ENCODE data around the gene LIME1.

The LIME1 gene

DNA sequence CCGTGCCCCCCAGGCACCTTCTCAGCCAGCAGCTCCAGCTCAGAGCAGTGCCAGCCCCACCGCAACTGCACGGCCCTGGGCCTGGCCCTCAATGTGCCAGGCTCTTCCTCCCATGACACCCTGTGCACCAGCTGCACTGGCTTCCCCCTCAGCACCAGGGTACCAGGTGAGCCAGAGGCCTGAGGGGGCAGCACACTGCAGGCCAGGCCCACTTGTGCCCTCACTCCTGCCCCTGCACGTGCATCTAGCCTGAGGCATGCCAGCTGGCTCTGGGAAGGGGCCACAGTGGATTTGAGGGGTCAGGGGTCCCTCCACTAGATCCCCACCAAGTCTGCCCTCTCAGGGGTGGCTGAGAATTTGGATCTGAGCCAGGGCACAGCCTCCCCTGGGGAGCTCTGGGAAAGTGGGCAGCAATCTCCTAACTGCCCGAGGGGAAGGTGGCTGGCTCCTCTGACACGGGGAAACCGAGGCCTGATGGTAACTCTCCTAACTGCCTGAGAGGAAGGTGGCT lies 39.1 kb upstream of the LIME1 start:
- DNase-seq, result no peak

DNA sequence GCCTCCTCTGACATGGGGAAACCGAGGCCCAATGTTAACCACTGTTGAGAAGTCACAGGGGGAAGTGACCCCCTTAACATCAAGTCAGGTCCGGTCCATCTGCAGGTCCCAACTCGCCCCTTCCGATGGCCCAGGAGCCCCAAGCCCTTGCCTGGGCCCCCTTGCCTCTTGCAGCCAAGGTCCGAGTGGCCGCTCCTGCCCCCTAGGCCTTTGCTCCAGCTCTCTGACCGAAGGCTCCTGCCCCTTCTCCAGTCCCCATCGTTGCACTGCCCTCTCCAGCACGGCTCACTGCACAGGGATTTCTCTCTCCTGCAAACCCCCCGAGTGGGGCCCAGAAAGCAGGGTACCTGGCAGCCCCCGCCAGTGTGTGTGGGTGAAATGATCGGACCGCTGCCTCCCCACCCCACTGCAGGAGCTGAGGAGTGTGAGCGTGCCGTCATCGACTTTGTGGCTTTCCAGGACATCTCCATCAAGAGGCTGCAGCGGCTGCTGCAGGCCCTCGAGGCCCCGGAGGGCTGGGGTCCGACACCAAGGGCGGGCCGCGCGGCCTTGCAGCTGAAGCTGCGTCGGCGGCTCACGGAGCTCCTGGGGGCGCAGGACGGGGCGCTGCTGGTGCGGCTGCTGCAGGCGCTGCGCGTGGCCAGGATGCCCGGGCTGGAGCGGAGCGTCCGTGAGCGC lies 38.5 kb upstream of the LIME1 start:
- no peak for DNase-seq

DNA sequence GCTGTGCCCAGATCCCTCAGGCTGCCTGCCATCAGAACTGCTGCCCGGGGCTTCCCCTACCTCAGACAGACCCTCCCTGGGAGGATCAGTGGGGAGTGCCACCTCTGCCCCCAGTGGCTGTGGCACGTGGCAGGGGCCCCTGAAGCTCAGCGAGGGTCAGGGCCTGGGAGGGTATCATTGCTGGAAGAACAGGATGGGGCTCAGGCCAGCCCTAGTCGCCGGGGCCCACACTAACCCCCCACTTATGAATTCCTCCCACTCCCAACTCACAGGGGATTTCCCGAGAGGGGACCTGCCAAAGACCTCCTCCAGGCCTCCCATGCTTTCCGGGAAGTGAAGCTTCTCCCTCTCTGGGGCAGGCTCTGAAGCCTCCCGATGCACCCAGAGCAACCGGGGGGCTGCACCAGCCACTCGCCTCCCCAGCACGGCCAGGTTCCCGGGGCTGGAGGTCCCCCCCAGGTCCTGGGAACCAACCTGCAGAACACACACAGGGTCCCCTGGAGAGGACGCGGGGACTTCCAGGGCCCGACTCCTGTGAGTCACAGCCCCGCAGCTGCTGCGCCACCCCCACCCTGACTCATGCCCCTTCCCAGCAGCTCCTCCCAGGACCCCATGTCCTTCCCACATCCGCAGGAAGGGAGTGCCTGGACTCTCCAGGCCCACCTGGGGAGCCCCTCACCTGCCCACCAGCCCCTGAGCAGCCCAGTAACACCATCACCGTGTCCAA lies 37.6 kb upstream of the LIME1 start:
- DNase-seq, result peak; percentile 67

DNA sequence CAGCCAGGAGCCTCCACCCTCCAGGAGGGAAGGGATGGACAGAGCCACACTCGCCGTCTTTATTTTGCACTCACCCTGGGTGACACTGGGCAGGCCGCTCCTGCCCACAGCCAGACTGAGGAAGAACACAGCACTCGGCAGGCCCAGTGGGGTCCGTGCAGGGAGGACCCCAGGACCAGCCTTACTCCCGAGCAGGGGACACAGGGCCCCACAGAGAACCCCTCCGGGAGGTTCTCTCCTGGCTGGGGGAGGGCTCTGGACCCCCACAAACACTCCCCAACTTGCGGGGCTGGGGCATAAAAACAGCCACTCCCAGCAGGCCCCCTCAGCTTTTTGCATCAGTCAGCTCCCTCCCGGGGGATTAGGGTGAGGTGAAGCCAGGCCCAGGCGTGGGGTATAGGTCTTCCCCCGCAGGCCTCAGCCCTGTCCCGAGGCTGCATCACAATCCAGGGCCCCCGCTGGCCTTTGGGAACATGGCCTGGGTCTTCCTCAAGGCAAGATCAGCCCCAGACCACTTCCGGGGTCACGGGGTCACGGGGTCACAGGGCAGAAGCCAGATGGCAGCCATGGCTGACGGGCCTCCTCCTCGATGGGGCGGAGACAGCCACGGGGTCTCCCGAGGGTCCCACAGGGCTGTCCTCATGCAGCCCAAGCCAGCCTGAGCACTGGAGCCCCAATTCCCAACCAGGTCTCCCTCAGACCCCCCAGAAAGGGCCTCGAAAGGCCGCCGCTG lies 36.8 kb upstream of the LIME1 start:
- DNase-seq, result no peak

DNA sequence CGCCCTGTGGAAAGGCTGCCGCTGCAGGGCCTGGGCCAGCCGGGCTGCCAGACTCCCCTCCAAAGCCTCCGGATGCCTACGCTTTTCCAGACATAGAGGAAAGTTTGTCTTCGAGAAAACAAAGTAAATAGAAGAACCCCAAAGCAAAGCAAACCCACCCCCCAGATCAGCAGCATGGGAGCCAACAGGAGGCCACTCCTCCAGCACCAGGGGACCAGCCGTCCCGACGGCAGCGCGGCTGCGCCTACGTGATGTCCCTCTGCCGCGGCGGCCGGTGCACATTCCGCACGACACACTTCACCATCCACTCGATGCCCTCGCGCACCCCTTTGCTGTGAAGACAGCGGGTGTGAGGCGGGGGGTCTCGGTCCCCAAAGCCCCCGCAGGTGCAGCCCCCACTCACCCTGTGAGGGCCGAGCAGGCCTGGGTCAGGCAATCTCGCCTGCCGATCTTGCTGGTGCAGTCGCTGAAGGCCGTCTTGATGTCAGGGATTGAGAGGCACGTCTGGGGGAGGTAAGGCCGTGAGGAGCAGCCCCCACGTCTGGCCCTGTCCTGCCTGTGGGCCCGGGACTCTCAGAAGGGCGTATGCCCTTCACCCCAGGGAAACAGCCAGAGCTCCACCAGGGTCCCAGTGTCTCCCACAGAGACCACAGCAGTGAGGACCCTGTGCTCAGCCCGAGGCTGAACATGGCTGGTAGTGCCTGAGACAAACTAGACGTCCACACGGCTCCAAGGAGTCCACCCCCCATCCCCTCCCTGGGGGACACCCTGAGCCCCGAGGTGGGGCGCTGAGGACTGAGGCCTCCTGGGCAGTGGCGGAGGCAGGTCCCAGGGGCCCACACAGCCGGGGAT lies 36.0 kb upstream of the LIME1 start:
- DNase-seq, result no peak

DNA sequence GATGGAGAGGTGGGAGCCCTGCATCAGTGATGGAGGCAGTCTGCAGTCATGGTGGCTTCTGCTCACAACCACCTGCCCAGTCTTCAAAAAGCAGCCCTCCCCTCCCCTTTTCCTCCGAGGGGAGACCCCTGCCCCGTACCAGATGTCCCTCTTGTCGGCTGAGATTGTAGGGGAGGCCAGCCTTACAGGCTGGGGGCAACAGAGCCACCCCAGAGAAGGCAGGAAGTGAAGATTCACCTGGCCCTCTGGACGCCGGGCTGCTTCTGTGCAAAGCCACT lies 35.5 kb upstream of the LIME1 start:
- no peak for DNase-seq

DNA sequence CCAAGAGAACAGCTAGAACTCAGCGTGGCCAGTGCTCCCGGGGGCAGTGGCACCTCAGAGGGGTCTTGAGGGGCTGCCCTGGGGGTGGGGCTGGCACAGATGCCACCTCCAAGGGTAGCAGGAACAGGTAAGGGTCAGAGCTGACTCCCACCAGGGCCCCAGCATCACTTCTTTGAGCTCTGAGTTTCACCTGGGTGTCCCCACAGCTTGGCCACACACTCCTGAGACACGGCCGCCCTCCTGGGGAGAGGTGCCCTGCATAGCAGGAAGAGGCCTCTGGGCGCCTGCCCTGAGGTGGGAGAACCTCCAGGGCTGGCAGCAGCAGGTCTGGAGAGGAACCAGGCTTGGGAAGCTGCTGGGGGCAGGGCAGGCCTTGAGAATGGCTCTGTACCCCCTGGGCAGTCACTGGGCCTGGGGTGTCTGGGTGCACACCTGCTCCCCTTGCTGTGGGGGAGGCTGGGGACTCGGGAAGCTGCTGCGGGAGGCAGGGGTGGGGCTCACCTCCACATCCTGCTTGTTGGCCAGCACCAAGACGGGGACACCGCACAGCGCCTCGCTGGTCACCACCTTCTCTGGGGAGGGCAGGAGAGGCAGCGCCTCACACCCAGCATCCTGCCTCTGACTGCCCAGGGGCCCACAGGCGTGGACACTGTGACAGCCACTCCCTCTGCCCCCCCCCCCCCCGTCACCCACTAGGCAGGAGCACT lies 35.0 kb upstream of the LIME1 start:
- no peak for DNase-seq

DNA sequence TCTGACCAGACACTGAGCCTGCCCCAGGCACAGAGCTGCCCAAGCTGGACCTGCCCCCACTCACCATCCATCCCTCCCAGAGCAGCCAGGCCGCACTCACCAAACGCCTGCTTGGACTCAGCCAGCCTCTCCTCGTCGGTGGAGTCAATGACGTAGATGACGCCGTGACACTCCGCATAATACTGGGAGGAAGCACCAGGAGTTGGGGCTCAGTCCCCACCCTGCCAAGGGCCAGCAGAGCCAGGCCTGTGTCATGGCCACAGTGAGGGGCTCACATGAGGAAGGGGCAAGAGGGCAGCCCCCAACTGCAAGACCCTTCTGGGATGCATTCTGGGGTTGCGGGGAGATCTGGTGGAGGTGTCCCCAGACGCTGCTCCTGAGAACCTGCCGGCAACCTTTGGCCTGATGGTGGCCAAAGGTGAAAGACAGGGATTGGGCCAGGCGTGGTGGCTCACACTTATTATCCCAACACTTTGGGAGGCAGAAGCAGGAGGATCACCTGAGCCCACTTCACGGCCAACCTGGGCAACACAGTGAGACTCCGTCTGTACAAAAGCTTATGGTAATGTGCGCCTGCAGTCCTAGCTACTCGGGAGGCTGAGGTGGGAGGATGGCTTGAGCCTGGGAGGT lies 34.3 kb upstream of the LIME1 start:
- DNase-seq, result no peak

DNA sequence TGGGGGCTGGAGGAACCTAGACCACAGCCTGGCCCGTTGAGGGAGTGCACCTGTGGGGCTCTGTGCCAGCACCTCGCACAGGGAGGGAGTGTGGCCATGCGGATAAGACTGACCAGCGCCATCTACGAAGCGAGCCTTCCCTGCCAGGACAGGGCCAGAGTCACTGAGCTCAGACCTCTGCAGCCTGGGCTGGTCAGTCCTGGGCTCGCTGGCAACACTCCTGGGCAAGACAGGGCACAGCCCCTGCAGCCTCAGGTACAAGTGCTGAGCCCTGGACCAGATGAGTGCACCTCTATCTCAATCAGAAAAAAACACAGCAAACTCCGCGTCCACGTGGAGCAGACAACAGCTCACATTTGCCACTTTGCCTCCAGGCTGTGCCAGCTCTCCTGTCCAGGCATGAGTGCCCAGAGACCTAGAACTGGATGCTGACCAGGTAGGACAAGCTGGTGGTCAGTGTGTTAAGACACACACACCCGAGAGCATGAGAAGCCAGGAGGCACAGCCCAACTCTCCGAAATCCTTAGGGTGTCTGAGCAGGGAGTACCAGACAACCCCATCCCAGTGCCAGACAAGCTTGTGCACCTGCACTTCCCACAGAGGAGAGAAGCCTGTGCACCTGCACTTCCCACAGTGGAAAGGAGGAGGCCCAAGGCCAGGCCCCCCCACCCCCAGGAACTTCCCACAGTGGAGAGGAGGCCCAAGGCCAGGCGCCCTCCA lies 33.6 kb upstream of the LIME1 start:
- no peak for DNase-seq

DNA sequence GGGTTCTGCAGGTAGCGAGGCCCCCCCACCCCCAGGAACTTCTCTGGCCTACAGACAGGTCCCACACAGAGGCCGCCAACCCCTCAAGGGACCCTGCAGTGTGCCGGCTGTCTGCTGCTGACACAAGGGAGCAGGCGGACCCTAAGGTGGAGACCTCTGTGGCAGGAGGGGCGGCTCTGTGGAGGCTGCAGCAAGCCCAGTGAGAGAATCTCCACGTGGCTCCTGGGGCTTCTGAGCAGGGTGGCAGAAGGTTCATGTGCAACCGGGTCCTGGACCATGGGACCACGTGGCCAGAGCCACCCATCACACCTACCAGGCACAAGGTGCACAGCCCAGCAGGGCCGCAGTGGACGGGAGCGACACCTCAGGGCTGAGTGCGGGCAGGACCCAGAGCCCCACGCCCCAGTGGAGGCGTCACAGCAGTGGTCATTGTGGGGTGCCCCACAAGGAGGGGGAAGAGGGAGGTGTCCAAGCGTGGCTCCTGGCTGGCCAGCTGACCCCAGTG lies 32.9 kb upstream of the LIME1 start:
- DNase-seq, result no peak

DNA sequence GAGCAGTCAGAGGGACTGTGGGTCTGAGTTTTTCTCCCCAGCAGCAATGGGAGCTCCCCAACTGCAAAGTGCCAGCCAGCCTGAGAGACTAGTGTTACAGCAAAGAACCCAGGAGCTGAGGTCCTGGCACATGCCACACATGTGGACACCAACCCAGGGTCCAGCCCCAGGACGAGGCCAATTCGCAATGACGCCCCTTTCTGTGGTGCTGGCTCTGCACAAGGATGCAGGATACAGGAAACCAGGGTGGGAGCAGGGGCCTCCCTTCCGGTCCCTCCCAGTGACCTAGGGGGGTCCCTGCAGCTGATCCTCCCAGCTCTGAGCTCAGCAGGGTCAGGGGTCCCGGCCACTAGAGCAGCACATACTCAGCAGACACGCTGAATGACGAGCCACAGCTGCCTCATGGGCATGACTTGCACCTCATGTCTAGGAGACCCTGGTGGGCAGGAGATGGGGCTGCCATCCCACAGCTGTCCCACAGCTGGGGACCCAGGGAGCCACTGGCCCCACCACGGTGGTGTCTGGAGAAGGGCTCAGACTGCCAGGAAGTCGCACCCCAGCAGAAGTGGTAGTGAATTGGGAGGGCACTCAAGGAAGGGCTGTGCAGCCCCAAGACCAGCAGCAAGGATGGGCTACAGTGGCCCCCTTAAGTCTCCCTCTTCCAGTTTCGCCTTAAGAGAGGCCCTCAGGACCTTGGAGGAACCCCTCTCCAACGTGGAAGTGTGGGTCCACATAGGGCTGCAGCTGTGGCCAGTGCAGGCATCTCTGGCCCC lies 32.3 kb upstream of the LIME1 start:
- no peak for DNase-seq

DNA sequence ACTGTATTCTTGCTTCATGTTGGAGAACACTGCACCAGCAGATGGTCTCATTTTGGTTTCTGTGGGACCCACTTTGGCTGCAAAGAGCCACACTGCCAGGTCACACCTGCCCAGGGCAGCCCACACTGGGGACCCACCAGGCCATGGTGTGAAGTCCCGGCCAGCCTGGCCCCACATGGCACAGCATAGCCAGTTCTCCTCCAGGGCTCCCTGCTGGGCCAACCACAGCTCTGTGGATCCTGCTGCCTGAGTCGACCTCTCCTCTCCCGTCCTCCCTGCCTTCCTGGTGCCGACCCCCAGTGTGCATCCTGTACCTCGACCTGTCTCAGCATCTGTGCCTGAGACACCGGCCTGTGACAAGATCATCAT lies 31.7 kb upstream of the LIME1 start:
- no peak for DNase-seq

DNA sequence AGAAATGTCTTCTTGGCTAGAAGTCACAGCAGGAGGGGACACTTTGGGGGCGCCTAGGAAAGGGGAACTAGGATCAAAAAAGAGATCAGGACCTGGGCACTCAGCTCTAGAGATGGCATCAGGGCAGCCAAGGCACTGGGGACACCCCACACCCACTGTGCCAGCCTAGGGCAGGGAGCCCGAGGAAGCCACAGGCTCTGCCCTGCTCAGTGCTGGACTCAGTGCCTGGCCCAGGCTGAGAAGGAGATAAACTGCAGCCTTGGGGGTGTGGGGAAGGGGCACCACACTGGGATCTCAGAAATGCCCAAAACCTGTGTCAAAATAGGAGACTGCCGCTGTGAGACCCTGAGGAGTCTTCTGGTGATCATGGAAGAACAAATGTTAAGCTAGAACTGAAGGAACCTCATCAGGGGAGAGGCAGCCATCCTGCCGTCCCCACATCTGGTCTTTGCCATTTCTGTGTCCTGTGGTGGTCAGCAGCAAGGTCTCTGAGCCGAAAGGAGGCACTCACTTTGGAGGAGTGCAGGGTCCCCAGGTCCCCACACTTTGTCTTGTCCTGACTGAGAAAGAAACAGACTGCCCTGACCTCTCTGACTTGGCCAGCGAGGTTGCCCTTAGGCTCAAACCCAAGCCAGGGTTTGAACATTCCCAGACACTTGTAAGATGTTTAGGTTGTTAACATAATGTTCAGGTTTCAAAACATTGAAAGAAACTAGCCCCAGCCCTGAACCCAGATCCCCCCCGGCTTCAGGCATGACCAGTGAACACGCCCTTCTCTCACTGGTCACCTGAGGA lies 31.0 kb upstream of the LIME1 start:
- DNase-seq, result no peak

DNA sequence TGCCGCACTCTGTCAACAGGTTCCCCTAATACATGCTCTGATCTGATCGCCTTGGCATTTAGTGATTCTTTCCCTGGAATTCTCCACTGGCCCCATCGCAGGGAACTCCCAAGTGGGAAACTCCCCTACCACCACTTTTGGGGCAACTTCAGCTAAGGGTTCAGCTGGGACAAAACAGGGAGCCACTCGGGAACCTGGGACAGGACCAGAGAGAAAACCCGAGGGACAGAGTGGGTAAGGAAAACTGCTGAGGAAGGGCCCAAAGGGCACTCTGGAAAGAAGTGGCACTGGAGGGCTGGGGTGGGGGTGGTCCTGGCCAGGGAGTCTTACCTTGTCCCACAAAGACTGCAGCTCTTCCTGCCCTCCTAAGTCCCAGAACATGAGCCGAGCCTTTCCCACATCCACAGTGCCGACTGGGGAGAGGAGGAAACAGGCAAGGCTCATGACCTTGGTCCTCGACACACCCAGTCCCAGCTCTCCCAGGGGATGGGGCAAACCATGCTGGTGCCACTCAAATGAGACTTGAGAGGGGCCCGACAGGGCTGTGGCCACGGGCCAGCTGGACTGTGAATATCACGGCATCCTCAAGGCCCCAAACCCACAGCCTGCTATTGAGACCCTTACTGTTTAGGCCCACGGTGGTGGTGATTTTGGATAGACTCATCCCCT lies 30.3 kb upstream of the LIME1 start:
- no peak for DNase-seq

DNA sequence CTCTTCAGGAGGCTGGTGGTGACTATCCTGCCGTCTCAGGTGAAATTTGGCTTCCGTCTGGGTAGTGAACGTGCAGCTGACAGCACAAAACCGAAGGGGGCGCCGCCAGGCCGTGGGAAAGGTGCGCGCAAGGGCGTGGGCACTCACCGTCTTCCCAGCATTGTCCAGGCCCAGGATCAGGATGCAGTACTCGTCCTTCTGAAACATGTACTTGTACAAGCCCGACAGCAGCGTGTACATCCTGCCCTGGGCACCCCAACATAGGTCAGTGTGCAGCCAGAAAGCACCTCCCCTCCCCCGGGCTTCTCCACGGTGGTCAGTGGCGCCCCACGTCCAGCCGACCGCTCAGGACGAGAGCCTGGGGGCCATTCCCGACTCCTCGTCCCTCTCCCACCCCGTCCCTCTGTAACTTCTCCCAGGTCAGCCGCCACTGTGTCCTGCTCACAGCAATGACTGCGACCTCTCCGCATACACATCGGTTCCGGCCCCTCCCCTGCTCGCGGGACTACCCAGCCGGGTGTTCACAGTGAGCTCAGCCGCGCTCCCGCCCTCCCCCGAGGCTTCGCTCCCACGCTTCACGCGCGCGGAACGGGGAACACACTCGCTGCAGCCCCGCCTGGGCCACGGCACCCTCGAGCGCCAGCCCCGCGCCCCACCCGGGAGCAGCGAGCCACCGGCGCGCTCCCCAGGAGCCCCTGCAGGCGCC lies 29.5 kb upstream of the LIME1 start:
- DNase-seq, result peak; percentile 62

DNA sequence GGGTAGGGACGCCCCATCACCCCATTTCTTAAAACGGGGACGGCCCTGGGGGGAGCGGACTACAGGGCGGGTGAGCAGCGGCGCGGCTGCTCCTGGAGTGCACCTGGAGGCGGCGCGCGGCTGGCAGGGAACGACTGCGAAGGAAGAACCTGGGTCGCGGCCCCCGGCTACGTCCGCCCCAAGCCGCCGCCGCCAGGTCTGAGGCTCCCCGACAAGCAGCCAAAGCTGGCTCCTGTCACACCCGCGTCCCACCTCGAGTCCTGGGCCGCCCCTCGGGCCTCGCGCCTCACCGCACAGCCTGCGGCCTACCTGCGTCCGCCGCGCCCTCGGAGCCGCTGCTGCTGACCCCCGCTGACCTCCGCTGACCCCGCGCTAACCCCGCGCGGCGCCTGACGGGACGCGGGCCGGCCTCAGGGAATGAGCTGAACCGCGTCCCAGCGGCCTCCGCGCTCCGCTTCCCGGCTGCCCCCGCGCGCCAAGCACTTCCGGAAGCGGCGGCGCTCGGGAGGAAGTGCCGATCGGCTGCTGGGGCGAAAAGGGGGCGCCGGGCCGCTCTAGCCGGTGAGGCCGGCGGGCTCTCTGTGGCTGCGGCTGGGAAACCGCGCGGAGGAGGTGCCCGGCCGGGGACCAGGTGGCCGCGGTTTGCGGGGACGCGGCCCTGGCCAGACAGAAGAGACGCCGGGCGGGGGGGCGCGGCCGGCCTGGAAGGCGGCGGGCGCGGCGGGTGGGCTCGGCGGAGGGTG lies 28.7 kb upstream of the LIME1 start, which contains the start of the genes ARFRP1 and ZGPAT:
Gene ARFRP1, minus strand, starts transcription at position 419 of the 743 bp plus-strand sequence. CDS start 885 bp downstream, outside the sequence.
Gene ZGPAT, plus strand, starts transcription at position 482 of the 743 bp plus-strand sequence. CDS start 542 bp downstream, outside the sequence.
- DNase-seq, result peak; percentile 84
